Mucosa of descending colon (tissue), 3 donors: Measurements from ENCODE around the gene AMOTL2. TPM values are rescaled to one million over a fixed set of nuclear protein-coding genes. Genes with fewer than 3 reads are reported as not detected.
A peak's percentile ranks its signal among the peaks of the same experiment; 100 is the strongest.

ENCODE experiments used
- ATAC-seq: fragments of 200-7000 bp; cut with Tn5 transposase; one replicate; pipeline ENCODE4 v1.9.1; 2020; ENCODE audit warnings: mild to moderate bottlenecking, moderate library complexity
- DNase-seq, 3 donors: peaks; one replicate each; pipeline ENCODE4 v3.0.0-alpha.2; 2020
- H3K36me3 ChIP-seq: fragments of 200-600 bp; one replicate; pipeline ENCODE4 v1.8.0; 2021; ENCODE audit warnings: low read depth, mild to moderate bottlenecking
- H3K4me1 ChIP-seq: fragments of 200-600 bp; one replicate; pipeline ENCODE4 v1.8.0; 2021; ENCODE audit warnings: low read depth, mild to moderate bottlenecking
- H3K4me3 ChIP-seq: fragments of 200-600 bp; one replicate; pipeline ENCODE4 v1.8.0; 2021; ENCODE audit warnings: mild to moderate bottlenecking
- H3K9me3 ChIP-seq: fragments of 200-600 bp; one replicate; pipeline ENCODE4 v1.8.0; 2021; ENCODE audit warnings: mild to moderate bottlenecking
- CTCF ChIP-seq: fragments of 200-600 bp; IDR thresholded peaks from one replicate; pipeline ENCODE4 v1.8.0; 2022; ENCODE audit warnings: antibody characterized with exemption, mild to moderate bottlenecking
- intact Hi-C, 2 donors: fragments of 100-400 bp; cut with DNase I in 1 of 2; cut with micrococcal nuclease in 1 of 2; formaldehyde crosslinking; loops; one replicate each; pipeline versions ENCODE4 v1.11.0 to v1.11.1; 2022; cut with DNase I, micrococcal nuclease
- total RNA-seq, 3 donors: library from RNA; stranded (reverse); fragmentation: NEBNext Ultra II Directional in 2 of 3; extraction: Animal tissue kit (Norgen Biotek cat#: 25700) in 2 of 3; gene quantifications; one replicate each; pipeline versions ENCODE4 v1.2.1 to v1.2.4, GENCODE V29; 2021 to 2023
- donor health status: DM: no; HTN: no; CAD: no; lungs with moderate emphysema.
- donor health status: DM: no; HTN: no; CAD: no.
- donor health status: DM: no; HTN: yes; CAD: no.

The AMOTL2 gene
- total RNA-seq, 3 donors from 2014 or later: 17.9 to 35.1 (median 21.2) TPM

GRCh38 chr3:134376385-134376765 lies 2.1 kb upstream of the AMOTL2 start:
- no peak for TF ChIP-seq CTCF
- intact Hi-C loops: loop anchor here in 1 of 2 donors (5.0 kb wide), 1 partner anchor 64 kb away; no protein-coding TSS in a partner anchor
- no peak for DNase-seq

GRCh38 chr3:134375582-134376384 lies 1.5 kb upstream of the AMOTL2 start:
- no peak for ATAC-seq
- DNase-seq: no peak

More at GRCh38 chr3:134376385-134376765, 2.1 kb upstream of the AMOTL2 start:
- H3K9me3 ChIP-seq: no peaks in the 10 kb centered on the region
- H3K4me3 ChIP-seq: no peak overlapping the region
- no peaks in the 10 kb centered on the region for H3K36me3 ChIP-seq
- no peak for ATAC-seq
- peaks cover 12% of the 10 kb centered on the region for H3K4me1 ChIP-seq

GRCh38 chr3:134374791-134375581 lies 739 bp upstream of the AMOTL2 start:
- DNase-seq: peak; percentile 72 to 79 (median 76)
- Histone ChIP-seq H3K36me3 (no peaks in the 10 kb centered on the region), H3K9me3 (no peaks in the 10 kb centered on the region), H3K4me3 (no peak overlapping the region), H3K4me1 (peaks cover 15% of the 10 kb centered on the region)
- peak; percentile 41 for ATAC-seq
- TF ChIP-seq CTCF: no peak
- intact Hi-C loops: loop anchor here in 1 of 2 donors (5.0 kb wide), 1 partner anchor 63 kb away; no protein-coding TSS in a partner anchor

More at GRCh38 chr3:134375582-134376384, 1.5 kb upstream of the AMOTL2 start:
- Histone ChIP-seq H3K36me3 (no peaks in the 10 kb centered on the region), H3K9me3 (no peaks in the 10 kb centered on the region), H3K4me1 (peaks cover 8% of the 10 kb centered on the region), H3K4me3 (no peak overlapping the region)
- TF ChIP-seq CTCF: no peak
- intact Hi-C loops: loop anchor here in 1 of 2 donors (5.0 kb wide), 1 partner anchor 63 kb away; no protein-coding TSS in a partner anchor

GRCh38 chr3:134373271-134374104 lies 759 bp downstream of the AMOTL2 start:
- no peaks in the 10 kb centered on the region for H3K36me3 ChIP-seq
- intact Hi-C loops: no loop called here
- DNase-seq: peak; percentile 72 to 79 (median 73)
- H3K9me3 ChIP-seq: no peaks in the 10 kb centered on the region
- no peak for TF ChIP-seq CTCF
- peak overlapping the region; percentile 24 for H3K4me3 ChIP-seq
- peaks cover 16% of the 10 kb centered on the region for H3K4me1 ChIP-seq
- peak; percentile 48 for ATAC-seq
